Stromal cell of bone marrow (primary cell): Measurements from ENCODE around the gene AEBP2.
"Not testable (repeated sequence)": the region's sequence is repeated elsewhere in the genome, so short reads cannot be mapped to it uniquely, and the experiment has no call there.

ENCODE experiments used
- DNase-seq: peaks from one replicate; pipeline ENCODE4 v3.0.0-alpha.2; 2012; ENCODE audit warnings: low read depth

The AEBP2 gene

DNA sequence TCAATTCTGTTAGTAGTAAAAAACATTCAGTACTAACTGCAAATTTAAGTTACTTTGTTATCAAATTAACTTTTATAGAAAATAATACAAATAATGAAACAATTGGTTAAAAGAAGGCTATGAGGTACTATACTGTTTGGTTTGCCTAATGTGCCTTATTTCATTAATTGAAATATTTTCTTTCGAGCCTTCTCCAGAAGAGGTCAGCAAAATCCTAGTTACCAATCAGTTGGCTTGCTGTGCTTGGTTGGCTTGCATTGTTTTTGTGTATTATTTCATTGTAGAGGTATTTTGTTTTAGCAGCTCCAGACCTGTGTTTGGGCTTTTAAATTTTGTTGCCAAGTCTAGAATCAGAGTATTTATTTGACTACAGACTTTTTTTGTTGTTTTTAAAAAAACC, 68.5 kb downstream of the AEBP2 start:
- no peak for DNase-seq

DNA sequence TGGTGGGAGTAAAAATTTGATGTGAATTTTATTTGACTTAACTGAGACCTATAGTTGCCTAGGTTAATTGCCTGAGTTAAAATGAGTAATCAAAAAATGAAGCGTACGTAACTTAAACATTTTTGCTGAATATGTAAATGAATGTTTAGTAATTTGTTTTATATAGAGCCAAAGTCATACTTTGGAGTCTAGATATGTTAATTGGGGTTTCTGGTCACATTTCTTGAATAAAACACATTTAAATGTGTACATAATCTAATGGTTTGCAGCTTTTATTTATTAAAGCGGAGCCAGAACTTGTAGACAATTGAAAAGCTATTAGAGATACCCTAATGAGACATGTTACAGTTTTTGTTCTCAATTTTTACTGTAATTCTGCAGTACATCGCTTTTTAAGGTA, 71.2 kb downstream of the AEBP2 start:
- no peak for DNase-seq

DNA sequence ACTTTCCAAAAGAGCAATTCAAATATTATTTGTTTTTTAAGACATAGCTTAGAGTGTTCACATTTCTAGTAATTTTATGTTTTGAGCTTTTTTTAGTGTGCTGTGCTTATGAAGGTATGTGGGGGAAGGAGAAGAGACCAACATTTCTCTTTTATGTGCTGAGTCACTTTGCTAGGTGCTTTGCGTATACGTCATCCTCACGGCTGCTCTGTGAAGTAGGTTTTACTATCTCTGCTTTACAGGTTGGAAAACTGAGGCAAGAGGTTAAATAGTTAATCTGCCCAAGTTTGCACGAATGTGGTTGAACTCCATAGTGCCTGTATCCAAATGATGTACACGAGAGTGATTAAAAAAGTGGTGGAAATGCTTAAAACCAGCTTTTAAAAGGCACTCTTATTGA, 75.9 kb downstream of the AEBP2 start:
- DNase-seq, result no peak

DNA sequence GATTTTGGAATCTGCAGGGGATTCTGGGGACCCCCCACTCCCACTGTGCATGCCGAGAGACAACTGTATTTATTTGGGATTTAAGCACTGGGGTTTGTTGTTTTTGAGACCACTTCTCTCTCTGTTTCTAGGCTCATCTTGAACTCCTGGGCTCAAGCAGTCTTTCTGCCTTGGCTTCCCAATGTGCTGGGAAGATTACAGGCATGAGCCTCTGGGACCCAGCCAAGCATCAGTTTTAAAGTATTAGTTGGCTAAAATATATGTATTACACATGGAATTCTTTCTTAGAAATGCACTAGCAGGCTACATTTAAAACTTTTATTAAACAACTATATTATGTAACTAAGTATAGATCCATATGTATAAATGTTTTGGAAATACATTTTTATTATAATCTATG, 78.3 kb downstream of the AEBP2 start:
- DNase-seq, result no peak

DNA sequence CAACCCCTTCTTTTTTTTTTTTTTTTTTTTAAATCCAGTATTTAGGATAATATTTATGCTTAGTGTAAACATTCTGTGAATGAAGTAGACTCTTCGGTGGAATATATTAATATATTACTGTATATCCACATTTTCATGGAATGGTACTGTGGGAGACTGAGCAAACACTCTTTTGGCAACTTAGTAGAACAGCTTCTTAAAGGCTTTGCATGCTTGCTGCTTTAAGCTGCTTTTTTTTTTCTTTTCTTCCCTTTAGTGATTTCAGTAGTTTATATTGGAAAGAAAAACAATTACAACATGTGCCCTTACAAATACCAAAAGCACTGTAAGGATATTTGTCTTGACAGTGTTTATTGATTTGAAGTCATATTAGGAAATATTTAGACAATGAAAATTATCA, 78.9 kb downstream of the AEBP2 start:
- DNase-seq, result no peak

DNA sequence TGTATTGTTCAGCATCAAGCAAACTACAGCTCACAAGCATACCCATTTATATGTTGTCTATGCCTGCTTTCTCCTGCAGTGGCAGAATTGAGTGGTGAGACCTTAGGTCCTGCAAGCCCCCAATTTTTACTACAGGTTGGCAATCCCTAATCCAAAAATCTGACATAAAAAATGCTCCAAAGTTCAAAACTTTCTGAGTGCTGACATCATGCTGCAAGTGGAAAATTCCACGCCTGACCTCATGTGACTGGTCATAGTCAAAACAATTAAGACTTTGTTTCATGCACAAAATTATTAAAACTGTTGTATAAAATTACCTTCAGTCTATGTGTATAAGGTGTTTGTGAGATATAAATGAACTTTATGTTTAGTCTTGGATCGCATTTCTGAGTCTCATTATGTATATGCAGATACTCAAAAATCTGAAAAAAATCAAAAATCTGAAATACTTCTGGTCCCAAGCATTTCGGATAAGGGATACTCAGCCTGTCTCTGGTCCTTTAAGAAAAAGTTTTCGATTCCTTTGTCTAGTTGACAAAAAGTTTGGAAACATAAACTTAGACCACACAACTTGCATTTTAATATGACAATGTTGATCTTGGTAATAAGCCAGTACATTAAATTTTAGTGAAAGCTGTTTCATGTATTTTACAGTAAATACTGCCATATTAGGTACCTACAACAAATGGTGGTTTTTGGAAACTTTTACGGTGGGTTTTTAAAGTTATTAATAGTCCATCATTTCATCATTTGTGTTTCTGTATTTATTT, 81.5 kb downstream of the AEBP2 start:
- no peak for DNase-seq

DNA sequence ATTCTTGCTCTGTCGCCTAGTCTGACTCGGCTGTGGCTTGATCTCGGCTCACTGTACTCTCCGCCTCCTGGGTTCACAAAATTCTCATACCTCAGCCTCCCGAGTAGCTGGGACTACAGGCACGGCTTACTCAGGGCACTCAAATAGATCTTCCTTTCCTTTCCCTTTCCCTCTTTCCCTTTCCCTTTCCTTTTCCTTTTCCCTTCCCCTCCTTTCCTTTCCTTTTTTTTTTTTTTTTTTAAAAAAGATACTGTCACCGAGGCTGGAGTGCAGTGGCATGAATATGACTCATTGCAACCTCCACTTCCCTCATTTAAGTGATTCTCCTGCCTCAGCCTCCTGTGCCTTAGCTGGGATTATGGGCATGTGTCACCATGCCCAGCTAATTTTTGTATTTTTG, 86.0 kb downstream of the AEBP2 start:
- DNase-seq, result no peak

DNA sequence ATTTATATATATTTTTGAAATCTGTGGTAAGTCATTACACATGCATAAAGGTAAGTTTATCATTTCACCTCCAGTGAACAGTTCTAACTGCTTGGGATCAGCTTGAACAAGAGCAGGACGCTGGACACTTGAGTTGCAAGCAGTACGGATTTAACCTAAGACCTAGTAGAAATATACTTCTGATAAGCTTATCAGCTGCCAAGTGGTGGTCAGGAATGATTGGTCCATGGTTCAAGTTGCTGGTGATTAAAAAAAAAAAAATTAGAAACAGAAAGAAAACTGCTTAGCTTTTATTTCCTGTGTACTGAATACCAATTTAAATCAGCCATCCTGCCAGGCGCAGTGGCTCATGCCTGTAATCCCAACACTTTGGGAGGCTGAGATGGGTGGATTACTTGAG, 88.6 kb downstream of the AEBP2 start:
- DNase-seq, result no peak

DNA sequence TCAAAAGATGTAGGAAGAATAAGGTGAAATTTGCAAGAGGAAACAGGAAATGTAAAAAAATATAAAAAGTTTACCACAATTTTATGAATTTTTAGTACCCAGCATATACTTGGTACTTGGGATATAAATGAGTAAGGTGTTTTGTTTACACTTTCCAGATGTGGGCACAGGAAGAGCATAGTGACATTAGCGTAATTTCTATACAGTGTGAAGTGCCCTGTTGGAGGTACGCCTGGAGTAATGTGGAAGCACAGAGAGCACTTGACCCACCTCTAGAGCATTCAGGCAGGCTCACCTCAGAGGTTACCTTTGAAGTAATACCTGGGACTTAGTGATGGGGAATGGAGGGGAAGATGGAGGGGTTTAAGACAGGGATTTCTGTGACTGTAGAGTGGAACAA, 89.5 kb downstream of the AEBP2 start:
- no peak for DNase-seq

DNA sequence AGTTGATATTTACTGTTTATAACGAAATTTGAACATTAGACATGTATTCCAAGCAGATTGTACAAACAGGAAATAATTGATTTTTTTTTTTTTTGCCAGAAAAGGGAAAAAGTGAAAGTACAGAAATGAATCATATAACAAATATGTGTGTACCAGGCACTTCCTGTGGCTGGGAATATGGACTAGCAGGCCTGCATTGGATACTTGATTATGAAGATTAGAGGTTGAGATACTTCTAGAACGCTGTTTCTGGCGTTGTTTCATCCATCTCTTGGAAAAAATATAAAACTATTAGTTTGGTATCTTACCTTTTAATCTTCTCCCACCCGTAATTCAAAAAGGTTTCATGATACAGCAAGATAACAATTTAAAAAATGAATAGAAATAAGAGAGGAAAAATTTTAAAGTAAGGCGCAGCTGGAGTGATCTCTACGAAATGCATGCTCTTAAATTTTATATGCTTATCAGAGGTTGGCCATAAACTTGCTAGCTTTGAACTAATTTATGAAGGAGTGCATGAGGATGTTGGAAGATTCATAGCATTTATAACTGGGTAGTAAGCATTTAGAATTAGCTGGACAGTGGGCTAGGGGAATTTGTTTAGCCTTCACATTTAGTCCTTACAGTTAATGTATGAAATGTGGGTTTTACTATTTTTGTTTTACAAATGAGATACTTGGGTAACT, 90.8 kb downstream of the AEBP2 start:
- no peak for DNase-seq

DNA sequence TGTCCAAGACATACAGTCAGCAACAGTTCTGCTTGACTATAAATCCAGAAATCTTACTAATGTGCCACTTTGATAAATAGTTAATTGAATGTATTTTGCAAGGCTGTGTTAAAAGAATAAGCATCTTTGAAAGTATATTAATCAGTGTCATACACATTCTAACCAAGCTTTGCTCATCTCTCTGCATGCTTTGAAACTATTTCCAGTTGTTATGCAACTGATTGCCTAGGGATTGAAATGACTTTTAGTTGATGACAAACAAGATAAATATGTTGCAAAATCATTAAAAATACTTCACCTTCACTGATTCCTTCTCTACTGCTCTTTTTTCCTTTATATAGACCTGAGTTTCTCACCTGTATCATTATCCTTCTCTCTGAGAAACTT, 91.3 kb downstream of the AEBP2 start:
- no peak for DNase-seq

DNA sequence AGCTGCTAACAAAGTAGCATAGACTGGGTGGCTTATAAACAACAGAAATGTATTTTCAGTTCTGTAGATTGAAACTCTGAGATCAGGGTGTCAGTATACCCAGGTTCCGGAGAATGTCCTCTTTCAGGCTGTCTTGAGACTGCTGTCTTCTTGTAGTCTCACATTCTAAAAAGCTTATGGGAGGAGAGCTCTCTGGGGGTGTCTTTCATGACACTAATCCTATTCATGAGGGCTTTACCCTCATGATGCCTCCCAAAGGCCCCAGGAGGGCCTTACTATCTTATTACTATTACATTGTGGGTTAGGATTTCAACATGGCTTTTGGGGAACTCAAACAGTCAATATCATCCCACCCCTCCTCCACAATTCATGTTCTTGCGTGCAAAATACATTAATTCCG, 94.3 kb downstream of the AEBP2 start:
- no peak for DNase-seq

DNA sequence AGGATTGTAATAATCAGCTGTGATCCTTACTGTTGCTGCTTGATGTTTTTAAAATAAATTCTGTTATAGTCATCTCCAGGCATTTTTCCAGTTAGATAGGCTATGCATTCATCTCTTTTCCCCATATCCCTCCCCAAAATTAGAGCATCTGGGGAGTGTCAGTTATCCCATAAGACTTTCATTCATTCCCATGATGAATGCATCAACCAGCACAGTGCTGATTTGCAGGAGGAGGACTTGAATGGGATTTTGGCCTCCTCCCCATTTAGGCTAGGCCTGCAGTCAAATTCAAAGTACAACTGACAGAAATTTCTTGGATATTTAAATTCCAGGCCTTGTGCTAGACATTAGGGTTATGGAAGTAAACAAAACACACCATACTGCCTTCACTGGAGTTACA, 99.8 kb downstream of the AEBP2 start:
- DNase-seq, result no peak

DNA sequence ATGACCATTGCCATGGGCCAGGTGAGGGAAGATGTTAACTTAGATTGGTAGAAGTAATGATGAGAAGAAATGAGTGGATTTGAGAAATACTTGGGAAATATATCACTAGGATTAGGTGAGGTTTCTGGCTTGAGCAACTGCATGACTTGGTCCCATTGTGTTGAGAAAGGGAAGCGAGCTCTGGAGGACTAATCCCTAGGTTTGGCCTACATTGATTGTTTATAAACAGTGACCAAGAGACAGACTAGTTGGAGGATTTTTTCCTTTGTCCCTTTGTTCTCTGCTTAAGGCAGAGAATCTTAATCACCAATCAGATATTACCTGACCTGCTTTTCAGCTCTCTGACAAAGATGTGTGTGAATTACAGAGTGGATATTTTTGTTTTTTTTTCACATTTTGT, 100.5 kb downstream of the AEBP2 start:
- no peak for DNase-seq

DNA sequence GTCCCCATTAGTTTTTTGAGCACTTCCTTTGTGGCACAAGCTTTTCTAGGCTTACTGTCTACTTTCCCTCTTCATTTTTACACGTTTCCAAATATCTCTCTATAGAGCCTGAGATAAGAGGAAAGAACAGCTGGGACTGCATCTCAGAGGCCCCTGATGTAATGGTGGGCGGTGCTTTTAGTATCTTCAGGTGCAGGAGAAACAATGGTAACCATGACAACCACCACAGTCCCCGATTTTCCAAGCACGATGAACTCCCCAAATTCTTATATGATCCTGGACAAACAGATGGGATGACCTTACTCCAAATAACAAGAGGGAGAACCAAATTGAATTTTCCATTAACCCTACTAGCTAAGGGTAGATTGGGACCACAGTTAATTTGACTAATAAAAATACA, 103.3 kb downstream of the AEBP2 start:
- no peak for DNase-seq

DNA sequence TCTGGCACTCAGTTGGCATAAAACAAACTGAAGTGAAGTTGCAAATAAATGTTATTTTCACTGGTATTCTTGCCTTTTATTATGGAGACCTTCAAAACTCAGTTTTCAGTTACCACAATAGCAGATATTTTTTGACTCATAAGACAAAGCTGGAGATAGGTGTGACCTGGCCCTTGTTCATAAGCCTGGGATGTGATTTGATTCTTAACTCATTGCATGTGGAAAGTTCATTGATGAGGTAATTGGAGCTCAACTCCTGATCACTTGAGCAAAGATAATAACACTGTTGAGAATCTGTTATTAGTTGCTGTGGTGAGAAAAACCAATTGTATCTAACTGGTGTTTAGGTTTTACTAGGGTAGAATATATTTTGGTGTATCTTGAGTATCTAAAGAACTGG, 105.1 kb downstream of the AEBP2 start:
- DNase-seq, result no peak

DNA sequence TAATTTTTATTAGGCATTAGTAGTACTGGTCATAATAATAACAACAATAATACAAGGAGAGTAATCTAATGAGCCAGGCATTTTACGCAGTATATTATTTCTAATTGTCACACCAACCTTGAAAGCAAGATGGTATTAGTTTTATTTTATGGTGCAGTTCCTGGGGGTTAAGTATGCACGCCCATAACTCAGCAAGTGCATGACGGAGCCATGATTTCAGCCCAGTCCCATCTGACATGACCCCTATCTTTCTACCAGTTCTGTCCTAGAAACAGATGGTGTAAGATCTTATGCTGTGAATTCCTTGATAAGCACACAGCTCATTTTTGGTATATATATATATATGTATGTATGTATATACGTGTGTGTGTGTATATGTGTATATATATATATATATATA, 106.0 kb downstream of the AEBP2 start:
- no peak for DNase-seq

DNA sequence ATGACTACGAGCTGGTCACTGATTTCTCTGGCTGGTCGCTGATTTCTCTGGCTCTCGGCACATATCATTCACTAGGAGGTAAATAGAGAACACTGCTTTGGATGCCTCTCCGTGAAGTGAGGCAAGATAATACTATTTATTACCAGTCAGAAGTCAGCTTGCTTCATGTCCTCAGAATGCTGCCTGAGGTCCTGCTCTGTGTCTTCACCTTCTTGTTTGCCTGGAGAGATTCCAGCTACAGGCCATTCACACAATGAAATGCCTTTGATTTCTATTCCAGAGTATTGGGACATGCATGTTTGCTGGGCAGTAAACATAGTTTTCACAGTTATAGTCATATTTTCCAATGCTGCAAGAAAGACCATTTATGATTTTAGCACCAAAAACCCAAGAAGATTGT, 106.7 kb downstream of the AEBP2 start:
- DNase-seq, result no peak

DNA sequence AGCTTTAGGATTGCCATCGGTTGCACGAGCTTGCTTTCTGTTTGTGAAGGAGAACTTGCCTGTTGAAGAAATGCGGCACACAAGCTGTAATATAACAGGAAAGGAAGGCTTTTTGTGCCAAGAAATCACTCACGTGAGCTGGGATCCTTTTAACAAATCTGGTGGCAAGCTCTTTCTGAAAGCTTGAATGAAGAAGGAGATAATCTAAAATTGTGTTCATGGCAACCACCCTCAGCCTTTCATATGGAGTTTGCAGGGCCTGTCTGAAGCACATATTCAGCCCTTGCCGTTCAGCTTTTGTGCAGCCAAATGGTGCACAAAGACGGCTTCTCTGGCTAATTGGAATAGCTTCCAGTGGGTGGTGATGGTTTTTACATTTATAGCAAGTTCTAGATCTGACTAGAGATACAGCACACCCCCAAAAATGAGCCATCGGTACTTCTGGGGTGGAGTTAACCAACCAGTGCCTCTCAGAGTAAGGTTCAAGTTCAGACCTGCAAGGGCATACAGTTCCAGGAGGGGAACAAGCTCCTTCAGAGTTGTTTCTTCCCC, 107.4 kb downstream of the AEBP2 start:
- DNase-seq, result no peak

DNA sequence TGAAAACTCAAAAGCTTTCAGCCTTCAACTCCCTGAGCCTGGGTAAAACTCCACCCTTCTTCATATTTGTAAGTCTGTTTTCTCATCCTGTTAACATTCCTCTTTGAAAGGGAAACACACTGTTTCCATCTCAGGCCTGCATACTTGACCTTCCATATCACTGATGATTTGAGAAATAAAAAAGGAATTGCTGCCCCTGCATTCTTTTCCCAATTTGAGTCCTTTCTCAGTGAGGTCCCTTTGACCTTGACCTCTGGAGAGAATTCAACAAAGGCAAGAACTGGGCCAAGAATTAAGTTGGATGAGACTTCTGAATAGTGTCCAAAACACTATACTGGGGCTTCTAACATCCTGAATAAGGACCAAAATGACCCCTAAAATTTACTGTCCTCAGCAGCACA, 108.0 kb downstream of the AEBP2 start:
- DNase-seq, result no peak

DNA sequence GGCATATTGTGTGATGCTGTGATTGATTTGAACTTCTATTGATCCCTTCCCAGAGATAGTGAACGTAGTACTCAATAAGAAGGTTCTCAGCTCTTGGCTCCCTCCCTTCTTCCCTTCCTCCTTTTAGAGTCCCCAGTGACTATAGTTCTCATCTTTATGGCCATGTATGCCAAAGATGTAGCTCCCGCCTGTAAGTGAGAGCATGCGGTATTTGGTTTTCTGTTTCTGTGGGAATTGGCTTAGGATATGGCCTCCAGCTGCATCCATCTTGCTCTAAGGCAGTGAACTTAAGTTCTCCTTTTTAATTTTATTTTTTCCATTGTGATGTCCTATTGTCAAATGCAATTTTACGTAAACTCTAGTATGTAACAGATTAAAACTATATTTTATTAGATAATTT, 109.5 kb downstream of the AEBP2 start:
- DNase-seq, result no peak

DNA sequence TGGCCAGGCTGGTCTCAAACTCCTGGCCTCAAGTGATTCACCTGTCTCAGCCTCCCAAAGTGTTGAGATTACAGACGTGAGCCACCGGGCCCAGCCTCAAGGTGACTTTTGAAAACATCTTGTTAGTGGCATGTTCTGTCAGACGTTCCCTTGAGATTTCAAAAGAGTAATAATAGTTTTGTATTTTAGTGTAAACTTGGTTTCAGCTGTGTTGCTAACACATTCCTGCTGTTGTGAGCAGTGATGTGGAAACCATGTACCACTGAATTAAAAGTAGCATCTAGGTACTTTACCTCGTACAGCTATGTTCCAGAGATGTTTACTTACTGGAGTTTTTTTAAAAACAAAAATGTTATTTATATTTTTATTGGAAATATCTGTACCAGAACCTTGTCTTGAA, 111.3 kb downstream of the AEBP2 start:
- no peak for DNase-seq

DNA sequence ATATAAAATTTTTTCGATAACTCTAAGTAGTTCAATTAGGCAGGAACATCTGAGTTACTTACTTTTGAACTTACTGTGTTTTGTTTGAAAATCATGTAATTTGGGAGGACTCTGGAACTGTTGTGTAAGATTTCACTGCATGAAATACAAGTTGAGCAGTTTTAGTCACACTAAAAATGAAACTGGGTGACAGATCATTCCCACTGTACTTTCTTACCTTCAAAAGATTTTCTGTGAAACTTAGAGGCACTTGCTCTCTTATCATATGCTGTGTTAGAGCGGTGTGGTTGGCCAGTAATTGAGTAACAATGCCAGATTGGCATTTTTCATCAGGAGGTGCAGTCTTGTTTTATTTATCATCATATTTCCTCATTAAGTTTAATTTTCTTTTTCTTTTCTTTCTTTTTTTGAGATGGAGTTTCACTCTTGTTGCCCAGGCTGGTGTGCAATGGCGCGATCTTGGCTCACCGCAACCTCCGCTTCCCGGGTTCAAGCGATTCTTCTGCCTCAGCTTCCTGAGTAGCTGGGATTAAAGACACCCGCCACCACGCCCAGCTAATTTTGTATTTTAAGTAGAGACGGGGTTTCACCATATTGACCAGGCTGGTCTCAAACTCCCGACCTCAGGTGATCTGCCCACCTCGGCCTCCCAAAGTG, 113.3 kb downstream of the AEBP2 start:
- not testable (repeated sequence) for DNase-seq
